Retinal pigment epithelial cell (primary cell): ENCODE data around the gene ITGA2B.
A peak's percentile ranks its signal among the peaks of the same experiment; 100 is the strongest.

ENCODE experiments used
- DNase-seq: peaks from one replicate; pipeline ENCODE4 v3.0.0-alpha.2; 2010; ENCODE audit warnings: low read depth
- H3K4me3 ChIP-seq: 2 replicates; pipeline ENCODE4 v1.5.1; 2011; ENCODE audit warnings: mild to moderate bottlenecking, low read length, control low read depth, moderate library complexity
- CTCF ChIP-seq: conservative IDR thresholded peaks from 2 replicates; pipeline ENCODE4 v1.5.1; 2011; ENCODE audit warnings: low read depth, low read length, control low read depth, inconsistent platforms

Gene ITGA2B

GRCh38 chr17:44324571-44325275 is 64.7 kb downstream of the ITGA2B start, which contains the start of gene SLC25A39:
SLC25A39 (minus strand) TSS chr17:44324823; CDS start chr17:44323562, 1,261 bp downstream.
- H3K4me3 ChIP-seq: peak within 1 kb of the TSS; percentile 67
- TF ChIP-seq CTCF: no peak
- DNase-seq: peak; percentile 74

DNA sequence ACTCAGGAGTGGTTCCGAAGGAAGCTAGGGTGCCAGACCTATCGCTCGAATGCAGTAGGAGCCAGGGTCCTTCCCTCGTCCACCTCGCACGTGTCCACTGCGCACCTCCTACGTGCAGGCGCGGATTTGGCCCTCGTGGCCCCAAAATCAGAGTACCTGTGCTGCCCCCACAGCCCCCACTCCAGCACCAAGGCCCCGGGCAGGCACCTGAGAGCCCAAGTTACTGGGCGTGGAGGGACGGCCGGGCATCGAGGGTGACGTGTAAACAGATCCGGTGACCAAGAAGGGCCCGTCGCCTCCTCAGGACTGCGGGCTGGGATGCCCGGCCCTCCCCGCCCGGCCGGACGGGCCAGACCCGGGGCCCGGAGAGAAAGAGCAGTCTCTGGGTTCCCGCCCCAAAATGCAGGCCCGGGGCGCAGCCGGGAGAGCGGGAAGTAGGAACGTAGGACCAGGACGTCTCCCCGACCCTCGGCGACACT is 65.3 kb downstream of the ITGA2B start:
- no peak for TF ChIP-seq CTCF
- H3K4me3 ChIP-seq: peak overlapping the region; percentile 67
- no peak for DNase-seq

DNA sequence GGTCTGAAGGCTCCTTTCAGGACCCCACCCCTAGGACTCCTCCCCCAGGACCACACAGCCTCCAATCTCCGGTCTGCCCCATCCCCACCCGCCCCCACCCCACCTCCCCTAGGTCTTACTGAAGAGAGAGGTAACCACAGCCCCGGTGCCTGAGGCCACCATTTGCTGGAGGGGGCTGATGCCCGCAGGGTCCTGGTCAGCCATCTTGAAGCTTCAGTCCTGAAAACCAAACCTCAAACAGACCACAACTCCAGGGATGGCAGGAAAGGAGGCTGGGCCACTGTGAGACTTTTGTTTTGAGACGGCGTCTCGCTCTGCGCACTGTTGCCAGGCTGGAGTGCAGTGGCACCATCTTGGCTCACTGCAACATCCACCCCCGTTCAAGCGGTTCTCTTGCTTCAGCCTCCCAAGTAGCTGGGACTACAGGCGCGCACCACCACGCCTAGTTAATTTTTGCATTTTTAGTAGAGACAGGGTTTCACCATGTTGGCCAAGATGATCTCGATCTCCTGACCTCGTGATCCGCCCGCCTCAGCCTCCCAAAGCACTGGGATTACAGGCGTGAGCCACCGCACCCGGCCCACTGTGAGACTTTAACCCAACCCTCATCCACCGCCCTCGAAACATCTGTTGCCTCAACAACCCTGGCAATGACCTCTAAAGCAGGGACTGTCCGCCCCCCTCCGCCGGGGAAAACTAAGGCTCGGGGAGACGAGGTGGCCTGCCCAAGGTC is 65.9 kb downstream of the ITGA2B start:
- DNase-seq: no peak

GRCh38 chr17:44322236-44322895 is 67.1 kb downstream of the ITGA2B start:
- no peak for DNase-seq
- no peak overlapping the region for H3K4me3 ChIP-seq

More for the DNA sequence above, 65.9 kb downstream of the ITGA2B start:
- peak overlapping the region; percentile 67 for H3K4me3 ChIP-seq
- TF ChIP-seq CTCF: no peak

More at GRCh38 chr17:44322236-44322895, 67.1 kb downstream of the ITGA2B start:
- TF ChIP-seq CTCF: no peak
